CD4-positive, CD25-positive, alpha-beta regulatory T cell (primary cell): ENCODE data around the gene NUTM2F. TPM values are rescaled to one million over a fixed set of nuclear protein-coding genes. Genes with fewer than 3 reads are reported as not detected.

ENCODE experiments used
- ATAC-seq, 2 donors: fragments of 150-1000 bp; cut with Tn5 transposase; one replicate each; pipeline ENCODE4 v1.10.0; 2021; ENCODE audit warnings: low read depth in 2 of 2, moderate number of reproducible peaks in 2 of 2, moderate library complexity in 1 of 2
- DNase-seq, 3 donors: peaks; one replicate each; pipeline versions ENCODE4 v3.0.0 to v3.0.0-alpha.2; 2012 to 2022; ENCODE audit warnings: mixed read lengths in 1 of 3
- H3K27ac ChIP-seq: one replicate; pipeline ENCODE4 v1.7.0; 2013; ENCODE audit warnings: mild to moderate bottlenecking, low read length; ENCODE audit not compliant: insufficient read depth, poor library complexity, severe bottlenecking
- H3K27me3 ChIP-seq: one replicate; pipeline ENCODE4 v1.7.0; 2013; ENCODE audit warnings: low read length; ENCODE audit not compliant: control insufficient read depth, insufficient read depth
- H3K36me3 ChIP-seq: one replicate; pipeline ENCODE4 v1.7.0; 2013; ENCODE audit warnings: mild to moderate bottlenecking, low read length, moderate library complexity; ENCODE audit not compliant: control insufficient read depth, insufficient read depth
- H3K4me1 ChIP-seq: 2 replicates; pipeline ENCODE4 v1.7.0; 2013; ENCODE audit warnings: mild to moderate bottlenecking, low read length; ENCODE audit not compliant: insufficient read depth, control insufficient read depth, poor library complexity, severe bottlenecking
- H3K4me3 ChIP-seq: one replicate; pipeline ENCODE4 v1.7.0; 2013; ENCODE audit warnings: low read depth, mild to moderate bottlenecking, low read length, moderate library complexity
- H3K9me3 ChIP-seq, 2 experiments: 1 replicate in 1 of 2; 2 replicates in 1 of 2; pipeline ENCODE4 v1.7.0; 2013; ENCODE audit warnings: low read length in 2 of 2, mild to moderate bottlenecking in 1 of 2, moderate library complexity in 1 of 2; ENCODE audit not compliant: control insufficient read depth in 2 of 2
- H3K27ac Mint-ChIP-seq, 3 donors: one replicate each; pipeline ENCODE4 v1.8.0; 2020 to 2022; ENCODE audit warnings: mild to moderate bottlenecking in 3 of 3, mixed read lengths in 3 of 3, moderate library complexity in 2 of 3
- H3K27me3 Mint-ChIP-seq: one replicate; pipeline ENCODE4 v1.8.0; 2022; ENCODE audit warnings: mild to moderate bottlenecking, mixed read lengths
- H3K36me3 Mint-ChIP-seq: one replicate; pipeline ENCODE4 v1.8.0; 2020; ENCODE audit warnings: mixed read lengths
- H3K4me1 Mint-ChIP-seq, 4 donors: one replicate each; pipeline ENCODE4 v1.8.0; 2020 to 2022; ENCODE audit warnings: mixed read lengths in 4 of 4, mild to moderate bottlenecking in 1 of 4
- H3K4me3 Mint-ChIP-seq, 4 donors: one replicate each; pipeline ENCODE4 v1.8.0; 2020 to 2022; ENCODE audit warnings: mild to moderate bottlenecking in 4 of 4, mixed read lengths in 4 of 4, moderate library complexity in 3 of 4
- H3K9me3 Mint-ChIP-seq, 7 donors: one replicate each; pipeline ENCODE4 v1.8.0; 2020 to 2022; ENCODE audit warnings: mixed read lengths in 7 of 7, mild to moderate bottlenecking in 3 of 7, moderate library complexity in 2 of 7
- polyA plus RNA-seq, 4 donors: library from polyadenylated mRNA; unstranded; fragments of 300-500 nt; fragmentation: Illumina TruSeq; gene quantifications; one replicate each; pipeline ENCODE4 v1.2.3, GENCODE V29; 2021
- total RNA-seq: library from RNA; stranded (reverse); gene quantifications from one replicate; pipeline ENCODE4 v1.2.3, GENCODE V29; 2022

NUTM2F gene
- total and polyA plus RNA-seq, 5 donors from 2014 or later: not detected

DNA sequence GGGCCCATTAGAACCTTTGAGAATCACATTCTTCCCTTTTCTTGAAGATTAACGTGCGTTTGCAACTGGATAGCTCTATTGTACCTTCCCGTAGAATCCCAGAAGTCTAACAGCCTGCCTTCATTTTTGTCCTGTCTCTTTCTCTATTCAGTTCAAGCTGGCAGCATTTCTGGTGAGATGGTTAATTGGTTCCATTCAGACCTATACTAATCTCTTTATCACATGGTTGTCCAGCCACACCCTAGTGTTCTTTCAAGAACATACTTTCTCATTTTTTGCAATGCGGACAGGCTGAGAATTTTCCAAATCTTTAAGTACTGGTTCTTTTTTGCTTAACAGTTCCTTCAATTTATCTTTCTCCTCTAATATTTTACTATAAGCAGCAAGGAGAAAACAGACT, 26.0 kb downstream of the NUTM2F start:
- peaks cover 30% of the 10 kb centered on the region for H3K36me3 Mint-ChIP-seq
- Histone ChIP-seq H3K27me3 (no peaks in the 10 kb centered on the region), H3K9me3 (no peaks in the 10 kb centered on the region), H3K36me3 (peaks cover 4% of the 10 kb centered on the region), H3K27ac (no peak overlapping the region), H3K4me1 (no peaks in the 10 kb centered on the region), H3K4me3 (no peak overlapping the region)
- peak overlapping the region in 1 of 3 donors; percentile 7 for H3K27ac Mint-ChIP-seq
- H3K4me3 Mint-ChIP-seq: no peak overlapping the region
- no peaks in the 10 kb centered on the region for H3K9me3 Mint-ChIP-seq
- H3K27me3 Mint-ChIP-seq: no peaks in the 10 kb centered on the region
- ATAC-seq (no peak), DNase-seq (no peak)
- H3K4me1 Mint-ChIP-seq: peaks cover 0 to 2% (median 0%) of the 10 kb centered on the region in 4 donors

DNA sequence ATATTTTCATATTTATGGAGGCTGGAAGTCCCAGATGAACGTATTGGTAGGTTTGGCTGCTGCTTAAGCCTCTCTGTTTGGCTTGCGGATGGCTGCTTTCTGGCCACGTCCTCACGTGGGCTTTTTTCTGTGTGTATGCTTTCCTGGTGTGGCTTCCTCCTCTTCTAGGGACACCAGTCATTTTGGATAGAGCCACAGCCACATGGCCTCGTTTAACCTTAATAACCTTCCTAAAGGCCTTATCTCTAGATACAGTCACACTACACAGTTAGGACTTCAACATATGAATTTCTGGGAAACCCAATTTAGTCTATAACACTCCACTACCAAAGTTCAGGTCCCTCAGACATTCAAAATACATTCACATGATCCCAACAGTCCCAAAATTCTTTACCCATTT, 26.9 kb downstream of the NUTM2F start:
- Histone ChIP-seq H3K27me3 (no peaks in the 10 kb centered on the region), H3K27ac (no peak overlapping the region), H3K36me3 (peaks cover 7% of the 10 kb centered on the region), H3K4me3 (no peak overlapping the region), H3K9me3 (no peaks in the 10 kb centered on the region), H3K4me1 (no peaks in the 10 kb centered on the region)
- no peak overlapping the region for H3K4me3 Mint-ChIP-seq
- H3K4me1 Mint-ChIP-seq: peaks cover 0 to 2% (median 0%) of the 10 kb centered on the region in 4 donors
- no peak overlapping the region for H3K27ac Mint-ChIP-seq
- no peaks in the 10 kb centered on the region for H3K27me3 Mint-ChIP-seq
- ATAC-seq (no peak), DNase-seq (no peak)
- H3K36me3 Mint-ChIP-seq: peaks cover 38% of the 10 kb centered on the region
- H3K9me3 Mint-ChIP-seq: no peaks in the 10 kb centered on the region

DNA sequence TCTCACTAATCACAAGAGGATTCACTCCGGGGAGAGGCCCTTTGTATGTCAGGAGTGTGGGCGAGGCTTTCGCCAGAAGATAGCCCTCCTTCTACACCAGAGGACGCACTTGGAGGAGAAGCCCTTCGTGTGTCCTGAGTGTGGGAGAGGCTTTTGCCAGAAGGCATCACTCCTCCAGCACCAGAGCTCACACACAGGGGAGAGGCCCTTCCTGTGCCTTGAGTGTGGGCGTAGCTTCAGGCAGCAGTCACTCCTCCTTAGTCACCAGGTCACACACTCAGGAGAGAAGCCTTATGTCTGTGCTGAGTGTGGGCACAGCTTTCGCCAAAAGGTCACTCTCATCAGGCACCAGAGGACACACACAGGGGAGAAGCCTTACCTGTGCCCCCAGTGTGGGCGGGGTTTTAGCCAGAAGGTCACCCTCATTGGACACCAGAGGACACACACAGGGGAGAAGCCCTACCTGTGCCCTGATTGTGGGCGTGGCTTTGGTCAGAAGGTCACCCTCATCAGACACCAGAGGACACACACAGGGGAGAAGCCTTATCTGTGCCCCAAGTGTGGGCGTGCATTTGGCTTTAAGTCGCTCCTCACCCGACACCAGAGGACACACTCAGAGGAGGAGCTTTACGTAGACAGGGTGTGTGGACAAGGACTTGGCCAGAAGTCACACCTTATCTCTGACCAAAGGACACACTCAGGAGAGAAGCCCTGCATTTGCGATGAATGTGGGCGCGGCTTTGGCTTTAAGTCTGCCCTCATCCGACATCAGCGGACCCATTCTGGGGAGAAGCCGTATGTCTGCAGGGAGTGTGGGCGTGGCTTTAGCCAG, 27.8 kb downstream of the NUTM2F start:
- no peak overlapping the region for H3K27ac Mint-ChIP-seq
- no peak for ATAC-seq

DNA sequence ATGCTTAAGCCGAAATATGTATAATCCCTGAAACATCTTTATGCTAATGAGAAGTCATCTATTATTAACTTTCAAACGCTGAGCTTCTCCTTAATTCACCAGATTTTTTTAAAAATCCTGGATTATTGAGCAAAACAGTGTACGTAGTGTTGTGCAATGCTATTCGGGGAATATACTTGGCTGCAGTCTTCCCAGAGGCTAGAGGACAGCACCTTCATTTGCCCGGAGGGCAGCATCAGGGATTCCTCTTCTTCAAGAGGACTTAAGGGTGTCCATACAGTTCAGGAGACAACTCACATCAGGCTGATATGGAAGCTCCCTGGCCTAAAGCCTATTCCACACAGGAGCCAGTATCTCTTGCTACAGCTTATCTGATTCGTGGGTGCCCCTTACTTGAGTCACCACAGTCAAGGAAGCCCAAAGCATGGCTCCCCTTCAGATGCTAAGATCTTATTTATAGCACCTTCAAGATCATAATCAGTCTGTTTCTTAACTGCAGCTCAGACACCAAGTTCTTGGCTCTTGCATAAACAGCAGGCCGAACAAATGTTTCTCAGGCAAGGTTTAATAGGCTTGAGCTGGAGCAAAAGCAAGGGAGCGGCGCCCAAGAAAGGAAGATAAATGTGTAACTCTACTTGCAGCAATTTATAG, 29.4 kb downstream of the NUTM2F start:
- no peak for DNase-seq
- H3K4me3 ChIP-seq: no peak overlapping the region
- peaks cover 22% of the 10 kb centered on the region for H3K36me3 ChIP-seq
- no peak for ATAC-seq
- Mint-ChIP-seq H3K9me3 (no peaks in the 10 kb centered on the region), H3K4me3 (no peak overlapping the region), H3K36me3 (peaks cover 41% of the 10 kb centered on the region), H3K4me1 (no peaks in the 10 kb centered on the region), H3K27me3 (no peaks in the 10 kb centered on the region), H3K27ac (no peak overlapping the region)
- H3K27me3 ChIP-seq: no peaks in the 10 kb centered on the region
- no peak overlapping the region for H3K27ac ChIP-seq
- H3K9me3 ChIP-seq: no peaks in the 10 kb centered on the region
- no peaks in the 10 kb centered on the region for H3K4me1 ChIP-seq

More for the DNA sequence above, 27.8 kb downstream of the NUTM2F start:
- Mint-ChIP-seq H3K27me3 (no peaks in the 10 kb centered on the region), H3K9me3 (no peaks in the 10 kb centered on the region), H3K36me3 (peaks cover 43% of the 10 kb centered on the region), H3K4me1 (peaks cover 0 to 2% (median 0%) of the 10 kb centered on the region in 4 donors), H3K4me3 (no peak overlapping the region)
- DNase-seq: no peak
- Histone ChIP-seq H3K27me3 (no peaks in the 10 kb centered on the region), H3K9me3 (no peaks in the 10 kb centered on the region), H3K4me3 (no peak overlapping the region), H3K4me1 (no peaks in the 10 kb centered on the region), H3K36me3 (peaks cover 9% of the 10 kb centered on the region), H3K27ac (no peak overlapping the region)

DNA sequence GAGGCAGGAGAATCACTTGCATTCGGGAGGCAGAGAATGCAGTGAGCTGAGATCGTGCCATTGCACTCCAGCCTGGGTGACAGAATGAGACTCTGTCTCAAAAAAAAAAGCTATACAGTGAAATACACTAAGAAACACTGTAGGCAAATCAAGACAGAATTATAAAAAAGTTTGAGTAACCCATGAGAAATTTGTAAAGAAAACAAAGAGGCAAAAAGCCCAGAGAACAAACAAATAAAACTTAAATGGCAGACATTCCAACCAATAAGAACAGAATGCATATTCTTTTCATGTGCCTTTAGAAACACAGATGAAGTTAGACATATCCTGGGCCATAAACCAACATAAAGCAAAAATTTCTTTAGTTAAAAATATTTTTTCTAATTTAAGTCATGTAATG, 38.8 kb downstream of the NUTM2F start:
- Mint-ChIP-seq H3K36me3 (peaks cover 64% of the 10 kb centered on the region), H3K4me1 (peaks cover 3 to 8% (median 6%) of the 10 kb centered on the region in 4 donors), H3K27me3 (no peaks in the 10 kb centered on the region), H3K27ac (no peak overlapping the region), H3K9me3 (peaks cover 0 to 3% (median 0%) of the 10 kb centered on the region in 7 donors), H3K4me3 (no peak overlapping the region)
- ATAC-seq: no peak
- DNase-seq: no peak
- Histone ChIP-seq H3K9me3 (peaks cover 0 to 2% of the 10 kb centered on the region in 2 experiments), H3K27ac (no peak overlapping the region), H3K4me1 (no peaks in the 10 kb centered on the region), H3K4me3 (no peak overlapping the region), H3K27me3 (no peaks in the 10 kb centered on the region), H3K36me3 (peaks cover 55% of the 10 kb centered on the region)

DNA sequence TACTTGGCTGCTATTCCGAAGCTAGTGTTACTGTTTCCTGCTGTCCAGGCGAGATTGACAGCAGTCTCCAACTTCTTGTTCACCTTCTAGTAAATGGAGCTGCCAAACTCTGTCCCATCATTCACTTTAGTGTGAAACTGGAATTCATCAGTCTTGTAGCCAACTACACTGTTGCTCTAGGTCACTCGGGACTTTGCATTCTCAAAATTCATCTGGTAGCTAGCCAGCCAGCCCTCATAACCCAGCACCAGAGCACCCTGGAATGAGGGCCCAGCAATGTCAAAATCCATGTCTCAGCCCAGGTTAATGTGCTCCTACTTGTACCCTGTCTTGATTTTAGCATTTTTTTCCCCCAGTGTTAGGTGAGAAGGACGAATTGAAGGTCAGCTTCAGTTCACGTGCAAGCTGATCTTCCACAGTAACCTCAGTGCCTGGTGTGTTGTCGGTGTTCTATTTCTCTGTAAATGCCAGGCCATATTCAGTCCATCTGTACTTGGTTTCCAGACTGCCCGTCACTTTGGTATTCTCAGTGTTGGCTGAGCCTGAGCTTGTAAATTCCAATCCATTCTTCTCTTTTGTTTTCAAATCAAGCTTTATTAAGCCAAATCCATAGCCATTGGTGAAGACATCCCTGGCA, 40.4 kb downstream of the NUTM2F start:
- no peak overlapping the region for H3K4me3 ChIP-seq
- H3K36me3 Mint-ChIP-seq: peaks cover 60% of the 10 kb centered on the region
- no peak overlapping the region for H3K4me3 Mint-ChIP-seq
- DNase-seq (no peak), ATAC-seq (no peak)
- peaks cover 40% of the 10 kb centered on the region for H3K36me3 ChIP-seq
- peaks cover 0 to 3% (median 0%) of the 10 kb centered on the region in 7 donors for H3K9me3 Mint-ChIP-seq
- peaks cover 3 to 7% (median 5%) of the 10 kb centered on the region in 4 donors for H3K4me1 Mint-ChIP-seq
- H3K27ac ChIP-seq: no peak overlapping the region
- no peaks in the 10 kb centered on the region for H3K27me3 ChIP-seq
- peak overlapping the region in 1 of 3 donors; percentile 31 for H3K27ac Mint-ChIP-seq
- H3K9me3 ChIP-seq: peaks cover 0 to 2% of the 10 kb centered on the region in 2 experiments
- H3K4me1 ChIP-seq: no peaks in the 10 kb centered on the region
- no peaks in the 10 kb centered on the region for H3K27me3 Mint-ChIP-seq

DNA sequence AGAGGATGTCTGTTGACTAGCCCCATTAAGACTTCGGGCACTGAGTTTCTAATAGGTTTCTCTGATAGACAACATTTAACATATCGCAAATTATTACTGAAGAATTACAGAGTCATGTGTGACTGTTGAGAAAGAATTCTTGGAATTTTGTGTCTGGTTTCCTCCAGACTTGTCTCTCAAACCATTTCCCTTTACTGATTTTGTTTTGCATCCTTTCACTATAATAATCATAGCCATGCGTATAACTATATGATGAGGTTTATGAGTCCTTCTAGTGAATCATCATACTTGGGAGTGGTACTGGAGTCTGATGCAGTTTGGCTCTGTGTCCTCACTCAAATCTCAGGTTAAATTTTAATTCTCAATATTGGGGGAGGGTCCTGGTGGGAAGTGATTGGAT, 42.3 kb downstream of the NUTM2F start:
- Histone ChIP-seq H3K4me3 (no peak overlapping the region), H3K27me3 (no peaks in the 10 kb centered on the region), H3K9me3 (no peaks in the 10 kb centered on the region), H3K27ac (no peak overlapping the region), H3K36me3 (peaks cover 32% of the 10 kb centered on the region), H3K4me1 (no peaks in the 10 kb centered on the region)
- peak overlapping the region in 1 of 3 donors; percentile 12 for H3K27ac Mint-ChIP-seq
- H3K36me3 Mint-ChIP-seq: peaks cover 55% of the 10 kb centered on the region
- H3K4me1 Mint-ChIP-seq: peaks cover 3 to 20% (median 4%) of the 10 kb centered on the region in 4 donors
- H3K27me3 Mint-ChIP-seq: no peaks in the 10 kb centered on the region
- no peak overlapping the region for H3K4me3 Mint-ChIP-seq
- DNase-seq (no peak), ATAC-seq (no peak)
- peaks cover 0 to 2% (median 0%) of the 10 kb centered on the region in 7 donors for H3K9me3 Mint-ChIP-seq
